ENCODE results near the gene TP73.

GRCh38 chr1:3604468-3604974 lies 47.8 kb upstream of the TP73 start:
- TF ChIP-seq EZH2 (IDR thresholded peaks at IDR 0.05; ENCODE audit: insufficient read depth, poor library complexity, severe bottlenecking) = no peak
- no peak for TF ChIP-seq EZH2phosphoT487 (IDR thresholded peaks at IDR 0.05; ENCODE audit: insufficient read depth, low read depth)

All from GM23248 (cell line).